T-helper 22 cell (primary cell): ENCODE data around the gene ANAPC13.

Experiments
- DNase-seq: peaks from one replicate; pipeline ENCODE4 v3.0.0-alpha.2; 2020; ENCODE audit warnings: low read depth

Gene ANAPC13

DNA sequence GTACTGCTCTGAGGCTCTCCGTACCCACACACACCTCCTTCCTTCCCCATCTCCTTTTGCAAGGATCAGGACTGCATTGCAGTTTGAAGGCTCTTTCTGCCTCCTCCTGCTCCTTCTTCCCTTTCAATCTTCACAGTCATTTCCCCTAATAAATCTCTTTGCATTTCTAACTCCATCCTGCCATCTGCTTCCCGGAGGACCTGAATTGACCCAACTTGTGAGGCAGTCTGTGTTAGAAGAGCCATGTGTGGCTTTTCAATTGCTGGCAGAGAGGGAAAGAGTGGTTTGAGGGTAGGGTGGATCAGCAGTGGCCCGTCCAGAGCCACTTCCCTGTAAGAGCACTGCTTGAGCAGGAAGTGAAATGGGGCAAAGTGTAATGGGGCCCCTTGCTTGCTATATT lies 35.8 kb downstream of the ANAPC13 start:
- DNase-seq, result no peak

DNA sequence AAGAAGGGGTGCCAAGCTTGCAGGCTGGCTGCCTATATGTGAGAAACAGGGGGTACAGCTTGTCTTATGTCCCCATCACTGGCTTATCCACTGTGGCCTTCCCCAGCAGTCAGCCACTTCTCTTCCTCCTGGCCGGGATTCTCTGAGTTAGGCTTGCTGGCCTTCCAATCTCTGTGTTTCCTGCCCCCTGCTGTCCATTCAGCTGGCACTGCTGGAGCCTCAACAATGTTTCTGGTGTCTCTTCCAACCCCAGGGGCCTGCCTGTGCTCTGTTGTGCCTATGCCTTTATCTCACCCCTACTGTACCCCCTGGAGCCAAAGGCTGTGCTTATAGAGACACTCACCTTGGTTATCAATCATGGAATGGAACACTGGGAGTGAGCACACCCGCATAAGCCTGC lies 36.5 kb downstream of the ANAPC13 start:
- DNase-seq, result no peak

DNA sequence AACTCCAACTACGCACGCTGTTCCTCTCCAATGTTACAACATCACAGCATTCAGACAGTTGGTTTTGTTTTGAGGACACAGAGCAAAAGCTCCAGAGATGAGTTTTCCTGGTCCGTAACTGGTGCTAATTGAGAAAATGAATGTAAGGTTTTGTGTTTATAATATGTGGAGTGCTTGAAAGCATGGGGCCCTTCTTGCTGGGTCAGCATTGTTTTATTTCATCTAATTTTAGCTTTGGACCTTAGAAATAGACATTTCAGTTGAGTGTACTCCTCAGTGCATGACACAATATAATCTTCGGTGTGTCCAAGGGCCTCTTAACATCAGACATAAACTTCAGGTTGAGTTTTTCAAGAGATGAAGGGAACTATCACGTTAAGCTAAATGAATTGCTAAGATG lies 37.1 kb downstream of the ANAPC13 start:
- DNase-seq, result no peak

DNA sequence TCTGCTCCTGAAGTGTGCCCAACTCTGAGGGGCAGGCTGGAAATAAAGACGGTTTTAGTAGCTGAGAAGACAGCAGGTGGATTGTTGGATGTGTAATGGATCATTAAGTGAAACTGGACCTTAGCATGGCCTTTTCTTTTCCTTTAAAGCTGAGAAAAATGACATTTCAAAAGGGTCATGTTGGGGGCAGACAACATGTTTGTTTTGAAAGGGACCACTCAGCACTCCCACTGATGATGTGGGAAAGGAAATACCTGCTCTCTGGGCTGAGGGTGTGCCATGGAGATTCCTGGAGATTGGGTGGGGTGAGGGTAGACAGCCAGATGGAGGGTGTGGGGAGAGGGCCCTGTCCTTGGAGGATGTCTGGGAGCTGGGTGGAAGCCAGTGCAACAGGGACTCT lies 38.4 kb downstream of the ANAPC13 start:
- DNase-seq, result no peak

DNA sequence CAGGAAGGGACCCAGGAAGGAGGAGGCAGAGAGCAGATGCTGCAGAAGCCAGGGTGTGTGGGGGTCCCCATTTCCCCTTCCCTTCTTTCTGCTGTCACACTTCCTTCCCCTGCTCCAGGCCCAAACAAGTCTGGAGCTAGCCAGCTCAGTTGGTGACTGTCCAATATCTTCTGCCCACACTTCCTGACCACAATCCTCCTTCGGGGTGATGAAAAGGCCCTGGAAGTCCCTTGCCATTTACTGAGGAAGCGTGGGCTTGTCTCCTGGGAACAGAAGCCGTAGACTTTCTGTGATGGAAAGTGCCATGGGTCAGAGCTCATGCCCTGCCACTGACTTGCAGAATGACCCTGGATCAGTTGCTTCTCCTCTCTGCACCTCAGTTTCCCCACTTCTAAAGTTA lies 39.0 kb downstream of the ANAPC13 start:
- DNase-seq, result no peak

DNA sequence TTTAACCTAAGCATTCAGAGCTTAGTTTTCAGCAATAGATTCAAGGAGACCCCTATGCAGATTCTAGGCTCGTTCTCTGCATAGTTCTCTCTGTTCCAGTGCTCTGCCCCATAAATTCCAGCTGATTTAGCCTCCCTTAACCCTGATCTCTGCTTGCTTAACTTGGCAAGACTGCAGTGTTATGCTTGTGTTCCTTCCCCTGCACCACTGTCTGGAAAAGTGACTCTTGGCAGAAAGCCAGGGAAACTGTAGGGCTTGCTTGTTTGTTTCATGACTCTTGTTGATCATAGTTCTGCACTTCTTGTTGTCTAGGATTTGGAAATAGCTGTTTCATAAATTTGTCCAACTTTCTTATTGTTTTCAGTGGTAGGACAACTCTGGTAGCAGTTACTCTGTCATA lies 40.1 kb downstream of the ANAPC13 start:
- no peak for DNase-seq

GRCh38 chr3:134445095-134445494 lies 40.7 kb downstream of the ANAPC13 start:
- DNase-seq, result no peak

GRCh38 chr3:134441821-134442220 lies 44.0 kb downstream of the ANAPC13 start:
- DNase-seq, result no peak

GRCh38 chr3:134441321-134441720 lies 44.5 kb downstream of the ANAPC13 start:
- no peak for DNase-seq

GRCh38 chr3:134437211-134437752 lies 48.5 kb downstream of the ANAPC13 start:
- DNase-seq, result no peak

DNA sequence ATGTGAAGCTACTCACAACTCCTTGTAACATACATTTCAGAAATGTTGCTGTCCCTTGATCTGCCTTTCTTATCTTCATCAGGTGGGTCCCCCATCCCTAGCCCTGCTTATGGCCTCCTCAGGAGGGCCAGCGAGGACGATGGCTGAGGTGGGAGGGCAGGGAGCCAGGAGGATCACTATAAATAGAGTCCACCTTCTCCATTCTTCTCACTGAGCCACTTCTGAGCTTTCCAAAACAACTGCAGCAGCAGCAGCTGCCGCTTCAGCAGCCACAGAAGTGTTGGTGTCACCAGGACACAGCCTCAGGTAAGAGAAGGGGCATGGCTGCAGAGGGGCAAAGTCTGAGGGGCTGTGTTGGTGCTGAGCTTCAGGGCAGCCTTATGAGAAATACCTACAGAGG lies 53.5 kb downstream of the ANAPC13 start:
- DNase-seq, result no peak

DNA sequence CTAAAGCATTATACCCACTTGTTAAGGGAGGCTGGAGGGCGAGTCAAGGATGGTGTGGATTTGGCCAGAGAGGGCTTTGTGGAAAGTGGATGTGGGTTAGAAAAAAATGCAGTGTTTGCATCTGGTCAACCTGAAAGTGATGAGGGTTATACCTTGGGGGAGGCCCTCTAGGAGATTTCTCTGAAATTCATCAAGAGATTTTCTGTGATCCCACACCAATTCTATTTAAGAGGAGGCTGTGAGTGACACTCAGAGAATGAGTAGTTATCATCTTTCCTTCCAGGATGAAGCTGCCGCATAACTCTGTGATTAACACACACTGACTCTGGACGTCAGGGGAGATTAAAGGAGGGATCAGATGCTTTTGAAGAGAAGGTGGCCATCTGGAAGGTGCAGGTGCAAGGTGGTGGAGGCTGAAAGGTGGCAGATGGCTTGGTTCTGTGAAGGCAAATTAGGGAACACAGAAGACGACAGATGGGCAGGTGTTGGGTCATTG lies 54.8 kb downstream of the ANAPC13 start:
- no peak for DNase-seq

DNA sequence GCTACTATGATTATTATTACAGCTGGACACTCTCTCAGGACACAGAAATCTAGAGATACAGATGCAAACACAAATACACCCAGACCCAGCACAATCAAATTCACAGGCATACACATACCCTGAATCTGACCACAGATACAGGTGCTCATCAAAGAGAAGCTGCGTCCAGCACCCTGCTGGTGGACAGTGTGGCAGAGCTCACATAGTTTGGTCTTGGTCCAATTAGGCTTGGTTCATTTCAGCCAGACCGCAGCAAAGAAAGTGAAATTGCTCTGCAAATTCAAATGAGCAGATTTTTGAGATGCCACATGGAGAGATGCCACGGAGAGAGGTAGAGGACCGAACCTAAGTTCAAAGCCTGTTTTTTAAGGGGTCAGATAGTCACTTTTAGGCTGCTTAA lies 55.6 kb downstream of the ANAPC13 start:
- no peak for DNase-seq

GRCh38 chr3:134428401-134428800 lies 57.4 kb downstream of the ANAPC13 start:
- DNase-seq, result no peak
